DOHH2 (cell line): ENCODE data around the gene BANP.

Experiments
- H3F3A ChIP-seq: fragments of 200-600 bp; sonication (generic), shearing (Covaris generic); 2 replicates; pipeline ENCODE4 v1.6.0; 2016; ENCODE audit warnings: antibody characterized with exemption, mild to moderate bottlenecking; ENCODE audit not compliant: control insufficient read depth, insufficient read depth
- H3K27ac ChIP-seq: fragments of 200-600 bp; sonication (generic); 2 replicates; pipeline ENCODE4 v1.5.1; 2014; ENCODE audit warnings: low read depth, mild to moderate bottlenecking, low read length, moderate library complexity
- H3K27me3 ChIP-seq: fragments of 200-600 bp; sonication (generic); 2 replicates; pipeline ENCODE4 v1.6.1; 2014; ENCODE audit warnings: mild to moderate bottlenecking, low read length, mixed read lengths; ENCODE audit not compliant: control insufficient read depth
- H3K36me3 ChIP-seq: fragments of 200-600 bp; sonication (generic); 2 replicates; pipeline ENCODE4 v1.6.1; 2014; ENCODE audit warnings: mild to moderate bottlenecking, low read length, moderate library complexity, mixed read lengths; ENCODE audit not compliant: control insufficient read depth
- H3K4me1 ChIP-seq: fragments of 200-600 bp; sonication (generic); 2 replicates; pipeline ENCODE4 v1.6.1; 2014; ENCODE audit warnings: mild to moderate bottlenecking, low read length, mixed read lengths; ENCODE audit not compliant: control insufficient read depth
- H3K4me2 ChIP-seq: fragments of 200-600 bp; sonication (generic); 2 replicates; pipeline ENCODE4 v1.6.0; 2014; ENCODE audit warnings: mild to moderate bottlenecking, low read length, moderate library complexity
- H3K4me3 ChIP-seq: fragments of 200-600 bp; sonication (generic); 2 replicates; pipeline ENCODE4 v1.5.1; 2014; ENCODE audit warnings: mild to moderate bottlenecking, low read length, mixed read lengths
- H3K79me2 ChIP-seq: fragments of 200-600 bp; sonication (generic); 2 replicates; pipeline ENCODE4 v1.6.1; 2014; ENCODE audit warnings: mild to moderate bottlenecking, low read length, mixed read lengths; ENCODE audit not compliant: control insufficient read depth
- H3K9me2 ChIP-seq: fragments of 200-600 bp; sonication (generic); replicated peaks from 2 replicates; pipeline ENCODE4 v1.6.1; 2014; ENCODE audit warnings: mild to moderate bottlenecking, low read length, mixed read lengths; ENCODE audit not compliant: control insufficient read depth
- H3K9me3 ChIP-seq: fragments of 200-600 bp; sonication (generic); 2 replicates; pipeline ENCODE4 v1.6.1; 2014; ENCODE audit warnings: antibody characterized with exemption, low read length, mixed read lengths; ENCODE audit not compliant: control insufficient read depth, insufficient read depth
- H4K20me1 ChIP-seq: fragments of 200-600 bp; sonication (generic); 2 replicates; pipeline ENCODE4 v1.6.0; 2014; ENCODE audit warnings: low read depth, mild to moderate bottlenecking, antibody characterized with exemption, low read length, moderate library complexity; ENCODE audit not compliant: control insufficient read depth, insufficient read depth
- CTCF ChIP-seq: fragments of 200-600 bp; sonication (generic); IDR thresholded peaks from one replicate; pipeline ENCODE4 v1.5.1; 2014; ENCODE audit warnings: antibody characterized with exemption, mild to moderate bottlenecking, low read depth, low read length; ENCODE audit not compliant: poor library complexity, severe bottlenecking
- EZH2phosphoT487 ChIP-seq: fragments of 200-600 bp; sonication (generic); IDR thresholded peaks from 2 replicates; pipeline ENCODE4 v1.6.1; 2017; ENCODE audit warnings: borderline replicate concordance, mild to moderate bottlenecking, antibody characterized with exemption, low read length, moderate library complexity, mixed read lengths

BANP gene

GRCh38 chr16:87951552-87952538 lies 611 bp downstream of the BANP start:
- TF ChIP-seq EZH2phosphoT487: no peak
- TF ChIP-seq CTCF: peak; percentile 33
- H3F3A ChIP-seq: peaks cover 16% of the 10 kb centered on the region
- H3K4me2 ChIP-seq: peak overlapping the region; percentile 81
- H3K79me2 ChIP-seq: peaks cover 53% of the 10 kb centered on the region
- peak overlapping the region; percentile 73 for H3K27ac ChIP-seq
- H3K36me3 ChIP-seq: peaks cover 50% of the 10 kb centered on the region
- H3K9me2 ChIP-seq: no peaks in the 10 kb centered on the region
- peaks cover 8% of the 10 kb centered on the region; the same call in 1 of the 2 replicates for H4K20me1 ChIP-seq
- no peaks in the 10 kb centered on the region for H3K9me3 ChIP-seq
- H3K4me1 ChIP-seq: peaks cover 60% of the 10 kb centered on the region
- H3K4me3 ChIP-seq: peak overlapping the region; percentile 98
- H3K27me3 ChIP-seq: no peaks in the 10 kb centered on the region

- no peaks in the 10 kb centered on the region for H3K9me2 ChIP-seq
- peaks cover 16% of the 10 kb centered on the region for H3F3A ChIP-seq
- H3K4me2 ChIP-seq: peak overlapping the region; percentile 81
- no peak for TF ChIP-seq CTCF
- TF ChIP-seq EZH2phosphoT487: no peak
- H3K9me3 ChIP-seq: no peaks in the 10 kb centered on the region
- no peak overlapping the region for H3K27ac ChIP-seq
- peaks cover 64% of the 10 kb centered on the region for H3K4me1 ChIP-seq
- H3K79me2 ChIP-seq: peaks cover 62% of the 10 kb centered on the region
- H3K4me3 ChIP-seq: peak overlapping the region; percentile 98
- no peaks in the 10 kb centered on the region for H3K27me3 ChIP-seq
- H3K36me3 ChIP-seq: peaks cover 59% of the 10 kb centered on the region
- peaks cover 8% of the 10 kb centered on the region; the same call in 1 of the 2 replicates for H4K20me1 ChIP-seq
Observed at GRCh38 chr16:87952751-87953150, 1.5 kb downstream of the BANP start.

GRCh38 chr16:87953308-87954215 lies 2.3 kb downstream of the BANP start:
- peak overlapping the region; percentile 21 for H3K27ac ChIP-seq
- H4K20me1 ChIP-seq: peaks cover 13% of the 10 kb centered on the region; the same call in 1 of the 2 replicates
- no peaks in the 10 kb centered on the region for H3K9me3 ChIP-seq
- H3K9me2 ChIP-seq: no peaks in the 10 kb centered on the region
- TF ChIP-seq CTCF (no peak), EZH2phosphoT487 (no peak)
- H3K4me2 ChIP-seq: peak overlapping the region; percentile 81
- peak overlapping the region; percentile 33 for H3K4me3 ChIP-seq
- peaks cover 68% of the 10 kb centered on the region for H3K36me3 ChIP-seq
- H3F3A ChIP-seq: peaks cover 16% of the 10 kb centered on the region
- peaks cover 64% of the 10 kb centered on the region for H3K4me1 ChIP-seq
- H3K27me3 ChIP-seq: no peaks in the 10 kb centered on the region
- H3K79me2 ChIP-seq: peaks cover 71% of the 10 kb centered on the region
